H9 (cell line): ENCODE results near the gene TBC1D4. TPM values are rescaled to one million over a fixed set of nuclear protein-coding genes. Genes with fewer than 3 reads are reported as not detected.

Experiments
- DNase-seq: peaks from one replicate; pipeline ENCODE4 v3.0.0-alpha.2; 2017
- H2AFZ ChIP-seq: one replicate; pipeline ENCODE4 v1.6.1; 2013; ENCODE audit warnings: mild to moderate bottlenecking, low read length, control low read depth, moderate library complexity
- H2AK5ac ChIP-seq: 2 replicates; pipeline ENCODE4 v1.6.1; 2013; ENCODE audit warnings: low read length, control low read depth, mixed read lengths; ENCODE audit not compliant: insufficient read length
- H2BK120ac ChIP-seq: one replicate; pipeline ENCODE4 v1.6.1; 2013; ENCODE audit warnings: low read depth, mild to moderate bottlenecking, low read length, control low read depth, inconsistent platforms; ENCODE audit not compliant: poor library complexity, severe bottlenecking
- H2BK12ac ChIP-seq: 2 replicates; pipeline ENCODE4 v1.6.1; 2013; ENCODE audit warnings: low read length, control low read depth, mixed read lengths, low read depth; ENCODE audit not compliant: insufficient read length
- H2BK15ac ChIP-seq: 2 replicates; pipeline ENCODE4 v1.6.1; 2013; ENCODE audit warnings: low read depth, low read length, control low read depth
- H2BK20ac ChIP-seq: one replicate; pipeline ENCODE4 v1.6.1; 2013; ENCODE audit warnings: low read depth, mild to moderate bottlenecking, low read length, control low read depth, inconsistent platforms; ENCODE audit not compliant: poor library complexity, severe bottlenecking
- H2BK5ac ChIP-seq: 2 replicates; pipeline ENCODE4 v1.6.1; 2013; ENCODE audit warnings: low read length, control low read depth, mixed read lengths; ENCODE audit not compliant: insufficient read length
- H3K14ac ChIP-seq: 2 replicates; pipeline ENCODE4 v1.6.1; 2013; ENCODE audit warnings: low read length, control low read depth; ENCODE audit not compliant: insufficient read depth
- H3K18ac ChIP-seq: 2 replicates; pipeline ENCODE4 v1.6.1; 2013; ENCODE audit warnings: low read depth, mild to moderate bottlenecking, mixed read lengths, low read length, control low read depth; ENCODE audit not compliant: insufficient read length
- H3K23ac ChIP-seq: 2 replicates; pipeline ENCODE4 v1.6.1; 2013; ENCODE audit warnings: low read length, control low read depth, mixed read lengths, low read depth; ENCODE audit not compliant: insufficient read length
- H3K23me2 ChIP-seq: 2 replicates; pipeline ENCODE4 v1.6.1; 2013; ENCODE audit warnings: low read depth, mild to moderate bottlenecking, mixed read lengths, low read length, control low read depth; ENCODE audit not compliant: insufficient read length, poor library complexity, severe bottlenecking
- H3K27ac ChIP-seq: 2 replicates; pipeline ENCODE4 v1.5.1; 2013; ENCODE audit warnings: low read length, control low read depth, mixed read lengths, low read depth; ENCODE audit not compliant: insufficient read length
- H3K27me3 ChIP-seq: 2 replicates; pipeline ENCODE4 v1.6.1; 2013; ENCODE audit warnings: low read length, control low read depth, inconsistent platforms; ENCODE audit not compliant: insufficient read depth
- H3K4ac ChIP-seq: 2 replicates; pipeline ENCODE4 v1.6.1; 2013; ENCODE audit warnings: low read depth, mild to moderate bottlenecking, control low read depth, inconsistent platforms, low read length, moderate library complexity
- H3K4me1 ChIP-seq: 2 replicates; pipeline ENCODE4 v1.6.1; 2013; ENCODE audit warnings: low read length, control low read depth, inconsistent platforms; ENCODE audit not compliant: insufficient read depth
- H3K4me2 ChIP-seq: 2 replicates; pipeline ENCODE4 v1.6.1; 2013; ENCODE audit warnings: low read length, control low read depth, mixed read lengths; ENCODE audit not compliant: insufficient read length, insufficient read depth
- H3K56ac ChIP-seq: 2 replicates; pipeline ENCODE4 v1.6.1; 2013; ENCODE audit warnings: low read depth, mild to moderate bottlenecking, mixed read lengths, low read length, control low read depth; ENCODE audit not compliant: insufficient read length
- H3K79me1 ChIP-seq: 2 replicates; pipeline ENCODE4 v1.6.1; 2013; ENCODE audit warnings: low read depth, mild to moderate bottlenecking, moderate library complexity, low read length, control low read depth, inconsistent platforms; ENCODE audit not compliant: insufficient read depth, poor library complexity, severe bottlenecking
- H3K79me2 ChIP-seq: 2 replicates; pipeline ENCODE4 v1.6.1; 2013; ENCODE audit warnings: low read length, control low read depth, inconsistent platforms; ENCODE audit not compliant: insufficient read depth
- H3K9ac ChIP-seq: 2 replicates; pipeline ENCODE4 v1.6.1; 2013; ENCODE audit warnings: low read length, control low read depth, mixed read lengths; ENCODE audit not compliant: insufficient read length; ENCODE audit errors: extremely low read depth
- H3K9me3 ChIP-seq: one replicate; pipeline ENCODE4 v1.6.1; 2013; ENCODE audit warnings: low read depth, low read length, inconsistent platforms; ENCODE audit not compliant: control insufficient read depth
- H3T11ph ChIP-seq: one replicate; pipeline ENCODE4 v1.6.1; 2013; ENCODE audit warnings: mild to moderate bottlenecking, low read length, control low read depth, inconsistent platforms
- H4K20me1 ChIP-seq: one replicate; pipeline ENCODE4 v1.6.1; 2013; ENCODE audit not compliant: control insufficient read depth, insufficient read length, insufficient read depth
- H4K5ac ChIP-seq: 2 replicates; pipeline ENCODE4 v1.6.1; 2013; ENCODE audit warnings: low read depth, mild to moderate bottlenecking, mixed read lengths, low read length, control low read depth; ENCODE audit not compliant: insufficient read length
- H4K8ac ChIP-seq: replicated peaks from 2 replicates; pipeline ENCODE4 v1.6.1; 2013; ENCODE audit warnings: low read length, control low read depth, mixed read lengths, low read depth; ENCODE audit not compliant: insufficient read length
- H4K91ac ChIP-seq: 2 replicates; pipeline ENCODE4 v1.6.1; 2013; ENCODE audit warnings: low read depth, mild to moderate bottlenecking, moderate library complexity, mixed read lengths, low read length, control low read depth; ENCODE audit not compliant: insufficient read length
- H3K27ac Mint-ChIP-seq, 3 experiments: 2 replicates in 2 of 3; 3 replicates in 1 of 3; pipeline ENCODE4 v1.8.0; 2020 to 2021; ENCODE audit warnings: mixed read lengths in 3 of 3, mild to moderate bottlenecking in 1 of 3, moderate library complexity in 1 of 3
- H3K27me3 Mint-ChIP-seq: 2 replicates; pipeline ENCODE4 v1.8.0; 2021; ENCODE audit warnings: low read depth, mild to moderate bottlenecking, moderate library complexity, mixed read lengths
- H3K36me3 Mint-ChIP-seq, 3 experiments: 2 replicates in 2 of 3; 3 replicates in 1 of 3; pipeline ENCODE4 v1.8.0; 2020 to 2021; ENCODE audit warnings: low read depth in 3 of 3, mixed read lengths in 3 of 3; ENCODE audit not compliant: insufficient read depth in 1 of 3
- H3K4me1 Mint-ChIP-seq, 2 experiments: 2 replicates each; pipeline ENCODE4 v1.8.0; 2020; ENCODE audit warnings: mixed read lengths in 2 of 2
- H3K4me3 Mint-ChIP-seq, 2 experiments: 2 replicates in 1 of 2; 3 replicates in 1 of 2; pipeline ENCODE4 v1.8.0; 2020 to 2021; ENCODE audit warnings: mild to moderate bottlenecking in 2 of 2, mixed read lengths in 2 of 2, moderate library complexity in 1 of 2
- H3K9me3 Mint-ChIP-seq, 2 experiments: 2 replicates in 1 of 2; 3 replicates in 1 of 2; pipeline ENCODE4 v1.8.0; 2020; ENCODE audit warnings: mild to moderate bottlenecking in 2 of 2, mixed read lengths in 2 of 2, moderate library complexity in 1 of 2
- CTCF ChIP-seq: fragments of 200-600 bp; sonication (generic); conservative IDR thresholded peaks from 3 replicates; pipeline ENCODE4 v1.8.0; 2021; ENCODE audit warnings: antibody characterized with exemption, mild to moderate bottlenecking
- WGBS: extraction: QIAGEN DNeasy Blood & Tissue Kit; methylation state at CpG from one replicate; pipeline ENCODE4 v1.1.7; 2013; ENCODE audit warnings: missing lambda C conversion rate, low lambda C conversion rate, mixed read lengths; ENCODE audit not compliant: insufficient read length; ENCODE audit errors: extremely low coverage; 5-methylcytosine and 5-hydroxymethylcytosine counted together
- total RNA-seq: library from RNA; stranded (reverse); gene quantifications from 2 replicates; pipeline ENCODE4 v1.2.1, GENCODE V29; 2021

Gene TBC1D4
- total RNA-seq, 1 experiment from 2014 or later, result 10.5 TPM

GRCh38 chr13:75404726-75405125, 77.2 kb downstream of the TBC1D4 start:
- no peak overlapping the region for H4K5ac ChIP-seq
- H2AFZ ChIP-seq, result no peak overlapping the region
- H2BK5ac ChIP-seq, result no peak overlapping the region
- H3K23me2 ChIP-seq, result no peaks in the 10 kb centered on the region
- H3K4ac ChIP-seq, result no peak overlapping the region
- no peaks in the 10 kb centered on the region for H4K20me1 ChIP-seq
- H3K9me3 ChIP-seq, result no peaks in the 10 kb centered on the region
- no peak for DNase-seq
- H3K18ac ChIP-seq, result no peak overlapping the region
- H2AK5ac ChIP-seq, result no peak overlapping the region
- no peaks in the 10 kb centered on the region; the same call in 1 of the 2 replicates for H3K79me2 ChIP-seq
- H3K4me1 ChIP-seq, result no peaks in the 10 kb centered on the region
- no peaks in the 10 kb centered on the region for H3K27me3 Mint-ChIP-seq
- no peak for TF ChIP-seq CTCF
- no peak overlapping the region for H3T11ph ChIP-seq
- no peak overlapping the region for H3K27ac ChIP-seq
- H2BK120ac ChIP-seq, result no peak overlapping the region
- WGBS, result no CpG with 5 or more reads among the region's 1 CpG
- H3K27me3 ChIP-seq, result no peaks in the 10 kb centered on the region
- no peak overlapping the region for H3K14ac ChIP-seq
- H3K79me1 ChIP-seq, result peaks cover 2% of the 10 kb centered on the region
- no peak overlapping the region for H4K91ac ChIP-seq
- H2BK20ac ChIP-seq, result no peak overlapping the region
- no peak overlapping the region for H3K56ac ChIP-seq
- H3K23ac ChIP-seq, result no peak overlapping the region
- H2BK15ac ChIP-seq, result no peak overlapping the region
- H3K4me1 Mint-ChIP-seq, result peaks cover 4 to 7% of the 10 kb centered on the region in 2 experiments; a peak in 3 of 4 replicates
- no peak overlapping the region for H4K8ac ChIP-seq
- H3K27ac Mint-ChIP-seq, result no peak overlapping the region
- no peak overlapping the region for H3K9ac ChIP-seq
- no peak overlapping the region for H2BK12ac ChIP-seq
- no peak overlapping the region for H3K4me3 Mint-ChIP-seq
- H3K4me2 ChIP-seq, result no peak overlapping the region
- H3K9me3 Mint-ChIP-seq, result peaks cover 0 to 6% of the 10 kb centered on the region in 2 experiments; a peak in 2 of 5 replicates
- H3K36me3 Mint-ChIP-seq, result peaks cover 0 to 3% (median 0%) of the 10 kb centered on the region in 3 experiments; a peak in 1 of 7 replicates
